ENCODE measurements around the gene NFE2L2.

Gene NFE2L2

DNA sequence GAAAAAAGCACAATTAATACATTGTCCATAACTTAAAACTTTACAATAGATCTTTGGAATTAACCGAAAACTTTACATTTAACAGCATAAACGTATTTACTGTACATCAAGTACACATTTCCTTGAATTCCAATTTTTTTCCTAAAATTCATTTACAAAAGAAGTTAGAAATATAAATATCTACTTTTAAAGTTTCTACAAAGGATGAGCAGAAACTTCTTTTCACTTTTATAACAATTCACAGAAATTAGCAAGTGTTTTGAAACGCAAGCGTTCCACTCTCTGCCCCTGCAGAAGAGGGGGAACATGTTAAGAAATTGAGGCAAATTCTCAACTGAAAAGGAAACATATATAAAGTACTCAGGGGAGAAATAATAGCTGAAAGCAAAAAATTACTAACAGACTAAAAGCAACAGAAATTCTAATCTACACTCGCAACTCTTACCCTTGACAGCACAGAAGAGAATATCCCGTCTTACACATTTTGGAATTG is 1.5 kb downstream of the NFE2L2 start:
- DNase-seq = no peak
- no peaks in the 10 kb centered on the region for H3K36me3 ChIP-seq
- H3K4me3 ChIP-seq (ENCODE audit: low read depth, low read length) = peak overlapping the region; percentile 83
- TF ChIP-seq, protein P1, sequence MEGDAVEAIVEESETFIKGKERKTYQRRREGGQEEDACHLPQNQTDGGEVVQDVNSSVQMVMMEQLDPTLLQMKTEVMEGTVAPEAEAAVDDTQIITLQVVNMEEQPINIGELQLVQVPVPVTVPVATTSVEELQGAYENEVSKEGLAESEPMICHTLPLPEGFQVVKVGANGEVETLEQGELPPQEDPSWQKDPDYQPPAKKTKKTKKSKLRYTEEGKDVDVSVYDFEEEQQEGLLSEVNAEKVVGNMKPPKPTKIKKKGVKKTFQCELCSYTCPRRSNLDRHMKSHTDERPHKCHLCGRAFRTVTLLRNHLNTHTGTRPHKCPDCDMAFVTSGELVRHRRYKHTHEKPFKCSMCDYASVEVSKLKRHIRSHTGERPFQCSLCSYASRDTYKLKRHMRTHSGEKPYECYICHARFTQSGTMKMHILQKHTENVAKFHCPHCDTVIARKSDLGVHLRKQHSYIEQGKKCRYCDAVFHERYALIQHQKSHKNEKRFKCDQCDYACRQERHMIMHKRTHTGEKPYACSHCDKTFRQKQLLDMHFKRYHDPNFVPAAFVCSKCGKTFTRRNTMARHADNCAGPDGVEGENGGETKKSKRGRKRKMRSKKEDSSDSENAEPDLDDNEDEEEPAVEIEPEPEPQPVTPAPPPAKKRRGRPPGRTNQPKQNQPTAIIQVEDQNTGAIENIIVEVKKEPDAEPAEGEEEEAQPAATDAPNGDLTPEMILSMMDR (IDR thresholded peaks at IDR 0.05; ENCODE audit: low read depth, low read length) = no peak
- H3K27me3 ChIP-seq = no peaks in the 10 kb centered on the region
- H3K4me1 ChIP-seq = peaks cover 4% of the 10 kb centered on the region; the same call in 1 of the 2 replicates
- H3K9me3 ChIP-seq = no peaks in the 10 kb centered on the region

DNA sequence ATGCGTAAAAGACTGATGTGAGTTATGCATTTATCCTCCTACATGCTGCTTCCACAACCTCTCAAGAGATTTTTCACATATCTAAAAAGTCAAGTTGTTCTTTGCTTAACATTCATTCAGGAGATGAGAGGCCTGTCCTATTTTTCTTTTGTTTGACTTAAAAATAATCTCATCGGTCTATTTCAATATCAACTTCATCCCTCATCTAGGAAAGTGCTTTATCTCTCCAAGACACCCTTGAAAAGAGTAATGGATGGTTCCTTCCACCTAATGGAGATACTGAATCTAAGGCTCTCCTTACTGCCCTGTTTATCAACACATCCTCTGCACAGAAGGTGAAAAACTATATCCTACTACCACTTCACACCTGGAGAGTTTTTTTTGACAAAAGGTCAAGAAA is 2.4 kb downstream of the NFE2L2 start:
- DNase-seq = no peak
- TF ChIP-seq, protein P1 (IDR thresholded peaks at IDR 0.05; ENCODE audit: low read depth, low read length) = no peak
- Histone ChIP-seq H3K4me3 (ENCODE audit: low read depth, low read length) (peak overlapping the region; percentile 83), H3K4me1 (peaks cover 4% of the 10 kb centered on the region; the same call in 1 of the 2 replicates), H3K9me3 (no peaks in the 10 kb centered on the region), H3K27me3 (no peaks in the 10 kb centered on the region), H3K36me3 (no peaks in the 10 kb centered on the region)

DNA sequence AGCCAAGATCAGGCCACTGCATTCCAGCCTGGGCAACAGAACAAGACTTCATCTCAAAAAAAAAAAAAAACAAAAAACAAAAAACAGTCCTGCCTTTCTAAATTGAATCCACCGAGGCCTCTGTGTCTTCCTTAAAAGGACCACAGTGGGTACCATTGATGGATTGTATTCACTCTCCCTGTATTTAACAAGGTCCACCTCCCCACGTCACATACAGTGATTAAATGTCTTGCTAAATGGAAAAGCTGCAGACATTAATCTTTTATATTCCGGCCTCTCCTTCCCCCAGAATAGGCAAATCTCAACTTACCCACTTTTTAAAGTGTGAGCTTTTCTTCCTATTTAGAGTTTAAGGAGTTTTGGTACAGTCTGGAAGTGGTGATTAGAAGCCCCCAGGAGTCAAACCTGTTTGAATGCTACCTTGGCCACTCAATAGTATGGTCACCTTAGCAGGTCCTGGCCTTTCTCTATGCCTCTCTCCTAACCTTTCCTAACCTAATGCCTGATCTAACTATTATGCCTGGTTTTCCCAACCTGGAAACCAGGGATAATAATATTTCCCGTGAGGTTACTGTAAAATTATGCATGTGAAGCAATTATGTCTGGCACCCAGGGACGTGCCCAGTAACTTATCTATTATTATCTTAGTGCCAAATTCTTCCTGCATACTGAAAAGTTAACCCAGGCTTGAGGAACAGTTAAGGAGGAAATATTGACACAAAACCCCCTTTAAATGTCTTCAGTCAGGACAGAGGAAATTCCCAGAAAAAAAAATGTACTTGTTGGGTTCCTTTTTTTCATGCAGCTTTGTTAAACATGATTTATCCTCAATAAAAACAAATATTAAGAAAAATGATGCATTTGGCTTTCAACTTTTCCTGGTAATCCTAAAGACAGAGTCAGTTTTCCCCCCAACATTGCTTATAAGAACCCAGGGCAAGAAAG is 3.1 kb downstream of the NFE2L2 start:
- TF ChIP-seq, protein P1 (IDR thresholded peaks at IDR 0.05; ENCODE audit: low read depth, low read length) = no peak
- no peak for DNase-seq
- Histone ChIP-seq H3K36me3 (no peaks in the 10 kb centered on the region), H3K4me3 (ENCODE audit: low read depth, low read length) (peak overlapping the region; percentile 83), H3K9me3 (no peaks in the 10 kb centered on the region), H3K27me3 (no peaks in the 10 kb centered on the region), H3K4me1 (peaks cover 4% of the 10 kb centered on the region; the same call in 1 of the 2 replicates)

DNA sequence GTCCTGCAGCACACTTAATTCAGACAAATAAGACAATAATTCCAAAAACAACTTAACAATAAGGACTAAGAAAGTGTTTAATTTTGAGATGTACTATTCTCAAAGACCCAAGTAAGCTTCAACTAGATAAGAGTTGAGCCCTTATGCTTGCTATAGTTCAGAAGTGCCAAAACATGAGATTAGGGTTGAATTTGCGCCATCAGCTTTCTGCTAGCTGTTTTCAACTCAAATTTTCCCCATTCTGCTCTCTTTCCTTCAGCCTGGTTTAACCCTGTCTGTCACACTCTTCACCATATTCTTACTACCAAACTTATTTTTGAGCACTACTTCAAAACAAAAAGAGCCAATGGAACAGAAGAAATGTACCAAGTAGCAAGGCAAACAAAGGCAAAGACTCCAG is 4.1 kb downstream of the NFE2L2 start:
- Histone ChIP-seq H3K36me3 (no peaks in the 10 kb centered on the region), H3K4me1 (no peaks in the 10 kb centered on the region), H3K9me3 (no peaks in the 10 kb centered on the region), H3K4me3 (ENCODE audit: low read depth, low read length) (no peak overlapping the region), H3K27me3 (no peaks in the 10 kb centered on the region)
- TF ChIP-seq, protein P1 (IDR thresholded peaks at IDR 0.05; ENCODE audit: low read depth, low read length) = no peak
- no peak for DNase-seq

DNA sequence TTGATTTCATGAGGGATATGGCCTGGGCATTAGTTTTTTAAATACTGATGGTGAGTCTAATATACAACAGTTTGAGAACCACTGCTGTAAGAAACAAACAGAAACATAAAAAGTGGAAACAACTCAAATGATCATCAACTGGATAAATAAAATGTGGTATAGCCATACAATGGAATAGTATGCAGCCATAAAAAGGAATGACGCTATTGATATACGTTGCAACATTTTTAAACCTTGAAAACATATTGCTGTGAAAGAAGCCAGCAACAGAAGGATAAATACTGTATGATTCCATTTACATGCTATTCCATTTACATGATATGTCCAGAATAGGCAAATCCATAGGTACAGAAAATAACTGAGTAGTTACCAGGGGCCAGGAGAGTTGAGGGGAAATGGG is 6.5 kb downstream of the NFE2L2 start:
- H3K27me3 ChIP-seq = no peaks in the 10 kb centered on the region
- H3K4me3 ChIP-seq (ENCODE audit: low read depth, low read length) = no peak overlapping the region
- no peaks in the 10 kb centered on the region for H3K9me3 ChIP-seq
- H3K4me1 ChIP-seq = no peaks in the 10 kb centered on the region
- H3K36me3 ChIP-seq = no peaks in the 10 kb centered on the region
- DNase-seq = no peak
- TF ChIP-seq, protein P1 (IDR thresholded peaks at IDR 0.05; ENCODE audit: low read depth, low read length) = no peak

DNA sequence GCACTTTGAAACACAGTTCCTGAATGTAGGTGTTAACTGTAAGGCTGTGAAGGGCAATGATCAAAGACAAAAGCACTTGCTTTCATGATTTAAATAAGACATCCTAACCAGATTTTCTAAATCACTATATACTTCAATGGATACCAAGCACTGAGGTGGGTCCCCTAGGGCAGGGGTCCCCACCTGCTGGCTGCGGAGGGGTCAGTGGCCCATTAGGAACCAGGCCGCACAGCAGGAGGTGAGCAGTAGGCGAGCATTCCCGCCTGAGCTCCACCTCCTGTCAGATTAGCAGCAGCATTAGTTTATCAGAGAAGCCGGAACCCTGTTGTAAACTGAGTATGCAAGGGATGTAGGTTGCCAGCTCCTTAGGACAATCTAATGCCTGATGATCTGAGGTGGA is 7.1 kb downstream of the NFE2L2 start:
- no peak for DNase-seq
- Histone ChIP-seq H3K36me3 (no peaks in the 10 kb centered on the region), H3K4me1 (no peaks in the 10 kb centered on the region), H3K4me3 (ENCODE audit: low read depth, low read length) (no peak overlapping the region), H3K27me3 (no peaks in the 10 kb centered on the region), H3K9me3 (no peaks in the 10 kb centered on the region)
- TF ChIP-seq, protein P1 (IDR thresholded peaks at IDR 0.05; ENCODE audit: low read depth, low read length) = no peak
